ENCODE measurements around the gene TMEM61. TPM values are rescaled to one million over a fixed set of nuclear protein-coding genes. Genes with fewer than 3 reads are reported as not detected.

The TMEM61 gene
- total and polyA plus RNA-seq, 2 of the 8 experiments (the other 6 are each of a cell fraction or from before 2014, with no cell fraction given) = 0.54 to 1.4 TPM

GRCh38 chr1:54986533-54986932 lies 6.1 kb downstream of the TMEM61 start (continued):
- no peak for TF ChIP-seq CHD7 (IDR thresholded peaks at IDR 0.05; ENCODE audit: insufficient replicate concordance, low read length)
- TF ChIP-seq SP1 (IDR thresholded peaks at IDR 0.05; ENCODE audit: low read depth, low read length) = no peak

Data from H1 (cell line).